Stimulated activated naive CD4-positive, alpha-beta T cell treated with Interleukin-2 at 50 U/mL for 16 hours (primary cell): ENCODE measurements around the gene F7.

Experiments
- DNase-seq: peaks from one replicate; lab custom pipeline; 2025; lab: John Stamatoyannopoulos, UW

The F7 gene

GRCh38 chr13:113138792-113139551 is 33.4 kb downstream of the F7 start:
- DNase-seq, result no peak

- no peak for DNase-seq
Measured at GRCh38 chr13:113139577-113139976, 34.0 kb downstream of the F7 start.

- DNase-seq, result no peak
Measured at GRCh38 chr13:113140677-113141600, 35.3 kb downstream of the F7 start.

- DNase-seq, result no peak
Measured at GRCh38 chr13:113141601-113141970, 36.0 kb downstream of the F7 start.

GRCh38 chr13:113142876-113143275 is 37.3 kb downstream of the F7 start:
- no peak for DNase-seq

GRCh38 chr13:113143466-113144254 is 38.1 kb downstream of the F7 start:
- DNase-seq, result no peak

GRCh38 chr13:113144255-113144629 is 38.7 kb downstream of the F7 start:
- no peak for DNase-seq

GRCh38 chr13:113145496-113145895 is 39.9 kb downstream of the F7 start:
- DNase-seq, result peak; percentile 63

GRCh38 chr13:113145911-113146598 is 40.5 kb downstream of the F7 start:
- no peak for DNase-seq

GRCh38 chr13:113146750-113147149 is 41.2 kb downstream of the F7 start:
- no peak for DNase-seq

GRCh38 chr13:113147206-113147605 is 41.6 kb downstream of the F7 start:
- no peak for DNase-seq

GRCh38 chr13:113148407-113148806 is 42.8 kb downstream of the F7 start:
- DNase-seq, result no peak

GRCh38 chr13:113148940-113149503 is 43.4 kb downstream of the F7 start:
- DNase-seq, result no peak

- no peak for DNase-seq
Measured at GRCh38 chr13:113149711-113150549, 44.3 kb downstream of the F7 start.

GRCh38 chr13:113150550-113151365 is 45.2 kb downstream of the F7 start:
- no peak for DNase-seq

- no peak for DNase-seq
Measured at GRCh38 chr13:113151745-113152690, 46.4 kb downstream of the F7 start.

GRCh38 chr13:113152691-113152983 is 47.0 kb downstream of the F7 start:
- no peak for DNase-seq

GRCh38 chr13:113152984-113153809 is 47.6 kb downstream of the F7 start:
- no peak for DNase-seq
